ENCODE results near the gene TGFA.

The TGFA gene

GRCh38 chr2:70553584-70554337, at the start of gene TGFA:
Gene TGFA, minus strand, starts transcription at chr2:70553826. Its CDS starts 59 bp downstream, at chr2:70553767.
- Histone ChIP-seq H3K36me3 (ENCODE audit: control insufficient read depth, insufficient read depth, low read length) (no peaks in the 10 kb centered on the region), H3K9me3 (ENCODE audit: control insufficient read depth, low read length) (no peaks in the 10 kb centered on the region), H3K9ac (ENCODE audit: low read length) (peak within 1 kb of the TSS; percentile 93), H3K4me1 (ENCODE audit: control insufficient read depth, insufficient read depth, low read length) (peaks cover 33% of the 10 kb centered on the region), H3K4me3 (ENCODE audit: low read length) (peak within 1 kb of the TSS; percentile 60), H3K27me3 (ENCODE audit: control insufficient read depth, insufficient read depth, low read length) (peaks cover 3% of the 10 kb centered on the region)

- no peak overlapping the region for H3K4me3 ChIP-seq (ENCODE audit: low read length)
- no peaks in the 10 kb centered on the region for H3K27me3 ChIP-seq (ENCODE audit: control insufficient read depth, insufficient read depth, low read length)
- no peaks in the 10 kb centered on the region for H3K9me3 ChIP-seq (ENCODE audit: control insufficient read depth, low read length)
- no peaks in the 10 kb centered on the region for H3K4me1 ChIP-seq (ENCODE audit: control insufficient read depth, insufficient read depth, low read length)
- no peak overlapping the region for H3K9ac ChIP-seq (ENCODE audit: low read length)
- no peaks in the 10 kb centered on the region for H3K36me3 ChIP-seq (ENCODE audit: control insufficient read depth, insufficient read depth, low read length)
These were observed 49.4 kb upstream of the TGFA start for GRCh38 chr2:70603066-70603465.

- H3K9ac ChIP-seq (ENCODE audit: low read length): no peak overlapping the region
- H3K4me3 ChIP-seq (ENCODE audit: low read length): no peak overlapping the region
- no peaks in the 10 kb centered on the region for H3K9me3 ChIP-seq (ENCODE audit: control insufficient read depth, low read length)
- no peaks in the 10 kb centered on the region for H3K36me3 ChIP-seq (ENCODE audit: control insufficient read depth, insufficient read depth, low read length)
- no peaks in the 10 kb centered on the region for H3K27me3 ChIP-seq (ENCODE audit: control insufficient read depth, insufficient read depth, low read length)
- no peaks in the 10 kb centered on the region for H3K4me1 ChIP-seq (ENCODE audit: control insufficient read depth, insufficient read depth, low read length)
These were observed 44.6 kb upstream of the TGFA start for GRCh38 chr2:70598197-70598596.

GRCh38 chr2:70596739-70597138, 43.1 kb upstream of the TGFA start:
- H3K4me1 ChIP-seq (ENCODE audit: control insufficient read depth, insufficient read depth, low read length): no peaks in the 10 kb centered on the region
- H3K9me3 ChIP-seq (ENCODE audit: control insufficient read depth, low read length): no peaks in the 10 kb centered on the region
- H3K36me3 ChIP-seq (ENCODE audit: control insufficient read depth, insufficient read depth, low read length): no peaks in the 10 kb centered on the region
- no peak overlapping the region for H3K9ac ChIP-seq (ENCODE audit: low read length)
- no peak overlapping the region for H3K4me3 ChIP-seq (ENCODE audit: low read length)
- H3K27me3 ChIP-seq (ENCODE audit: control insufficient read depth, insufficient read depth, low read length): no peaks in the 10 kb centered on the region

GRCh38 chr2:70596293-70596692, 42.7 kb upstream of the TGFA start:
- H3K9ac ChIP-seq (ENCODE audit: low read length): no peak overlapping the region
- H3K27me3 ChIP-seq (ENCODE audit: control insufficient read depth, insufficient read depth, low read length): no peaks in the 10 kb centered on the region
- H3K4me3 ChIP-seq (ENCODE audit: low read length): no peak overlapping the region
- no peaks in the 10 kb centered on the region for H3K36me3 ChIP-seq (ENCODE audit: control insufficient read depth, insufficient read depth, low read length)
- no peaks in the 10 kb centered on the region for H3K9me3 ChIP-seq (ENCODE audit: control insufficient read depth, low read length)
- no peaks in the 10 kb centered on the region for H3K4me1 ChIP-seq (ENCODE audit: control insufficient read depth, insufficient read depth, low read length)

GRCh38 chr2:70583091-70583490, 29.5 kb upstream of the TGFA start:
- Histone ChIP-seq H3K9ac (ENCODE audit: low read length) (no peak overlapping the region), H3K9me3 (ENCODE audit: control insufficient read depth, low read length) (no peaks in the 10 kb centered on the region), H3K4me1 (ENCODE audit: control insufficient read depth, insufficient read depth, low read length) (no peaks in the 10 kb centered on the region), H3K4me3 (ENCODE audit: low read length) (no peak overlapping the region), H3K27me3 (ENCODE audit: control insufficient read depth, insufficient read depth, low read length) (no peaks in the 10 kb centered on the region), H3K36me3 (ENCODE audit: control insufficient read depth, insufficient read depth, low read length) (no peaks in the 10 kb centered on the region)

GRCh38 chr2:70580352-70580751, 26.7 kb upstream of the TGFA start:
- no peaks in the 10 kb centered on the region for H3K36me3 ChIP-seq (ENCODE audit: control insufficient read depth, insufficient read depth, low read length)
- H3K9me3 ChIP-seq (ENCODE audit: control insufficient read depth, low read length): no peaks in the 10 kb centered on the region
- H3K9ac ChIP-seq (ENCODE audit: low read length): no peak overlapping the region
- no peaks in the 10 kb centered on the region for H3K27me3 ChIP-seq (ENCODE audit: control insufficient read depth, insufficient read depth, low read length)
- H3K4me1 ChIP-seq (ENCODE audit: control insufficient read depth, insufficient read depth, low read length): no peaks in the 10 kb centered on the region
- no peak overlapping the region for H3K4me3 ChIP-seq (ENCODE audit: low read length)

- no peak overlapping the region for H3K4me3 ChIP-seq (ENCODE audit: low read length)
- H3K27me3 ChIP-seq (ENCODE audit: control insufficient read depth, insufficient read depth, low read length): no peaks in the 10 kb centered on the region
These were observed 21.0 kb upstream of the TGFA start for GRCh38 chr2:70574618-70575017.

GRCh38 chr2:70574109-70574508, 20.5 kb upstream of the TGFA start:
- H3K9me3 ChIP-seq (ENCODE audit: control insufficient read depth, low read length): no peaks in the 10 kb centered on the region
- no peak overlapping the region for H3K4me3 ChIP-seq (ENCODE audit: low read length)
- no peaks in the 10 kb centered on the region for H3K4me1 ChIP-seq (ENCODE audit: control insufficient read depth, insufficient read depth, low read length)
- H3K27me3 ChIP-seq (ENCODE audit: control insufficient read depth, insufficient read depth, low read length): no peaks in the 10 kb centered on the region
- H3K9ac ChIP-seq (ENCODE audit: low read length): no peak overlapping the region
- no peaks in the 10 kb centered on the region for H3K36me3 ChIP-seq (ENCODE audit: control insufficient read depth, insufficient read depth, low read length)

More at GRCh38 chr2:70574618-70575017, 21.0 kb upstream of the TGFA start:
- Histone ChIP-seq H3K9ac (ENCODE audit: low read length) (no peak overlapping the region), H3K36me3 (ENCODE audit: control insufficient read depth, insufficient read depth, low read length) (no peaks in the 10 kb centered on the region), H3K4me1 (ENCODE audit: control insufficient read depth, insufficient read depth, low read length) (no peaks in the 10 kb centered on the region), H3K9me3 (ENCODE audit: control insufficient read depth, low read length) (no peaks in the 10 kb centered on the region)

- Histone ChIP-seq H3K27me3 (ENCODE audit: control insufficient read depth, insufficient read depth, low read length) (no peaks in the 10 kb centered on the region), H3K36me3 (ENCODE audit: control insufficient read depth, insufficient read depth, low read length) (no peaks in the 10 kb centered on the region), H3K4me3 (ENCODE audit: low read length) (no peak overlapping the region), H3K9ac (ENCODE audit: low read length) (no peak overlapping the region), H3K9me3 (ENCODE audit: control insufficient read depth, low read length) (no peaks in the 10 kb centered on the region), H3K4me1 (ENCODE audit: control insufficient read depth, insufficient read depth, low read length) (no peaks in the 10 kb centered on the region)
These were observed 16.5 kb upstream of the TGFA start for GRCh38 chr2:70570041-70570661.

- H3K36me3 ChIP-seq (ENCODE audit: control insufficient read depth, insufficient read depth, low read length): no peaks in the 10 kb centered on the region
- no peak overlapping the region for H3K4me3 ChIP-seq (ENCODE audit: low read length)
- no peaks in the 10 kb centered on the region for H3K27me3 ChIP-seq (ENCODE audit: control insufficient read depth, insufficient read depth, low read length)
- H3K4me1 ChIP-seq (ENCODE audit: control insufficient read depth, insufficient read depth, low read length): no peaks in the 10 kb centered on the region
- no peaks in the 10 kb centered on the region for H3K9me3 ChIP-seq (ENCODE audit: control insufficient read depth, low read length)
- no peak overlapping the region for H3K9ac ChIP-seq (ENCODE audit: low read length)
These were observed 15.9 kb upstream of the TGFA start for GRCh38 chr2:70569559-70569958.

GRCh38 chr2:70566906-70567305, 13.3 kb upstream of the TGFA start:
- no peaks in the 10 kb centered on the region for H3K27me3 ChIP-seq (ENCODE audit: control insufficient read depth, insufficient read depth, low read length)
- no peak overlapping the region for H3K9ac ChIP-seq (ENCODE audit: low read length)
- H3K36me3 ChIP-seq (ENCODE audit: control insufficient read depth, insufficient read depth, low read length): no peaks in the 10 kb centered on the region
- H3K4me3 ChIP-seq (ENCODE audit: low read length): no peak overlapping the region
- no peaks in the 10 kb centered on the region for H3K9me3 ChIP-seq (ENCODE audit: control insufficient read depth, low read length)
- no peaks in the 10 kb centered on the region for H3K4me1 ChIP-seq (ENCODE audit: control insufficient read depth, insufficient read depth, low read length)

All from mucosa of stomach (tissue), 1 donor.